Activated CD8-positive, alpha-beta T cell treated with anti-CD3 and anti-CD28 coated beads for 36 hours (primary cell): Measurements from ENCODE around the gene HSPB1. TPM values are rescaled to one million over a fixed set of nuclear protein-coding genes. Genes with fewer than 3 reads are reported as not detected.

Experiments
- ATAC-seq: fragments of 200-7000 bp; cut with Tn5 transposase; one replicate; pipeline ENCODE4 v1.10.0; 2021; ENCODE audit warnings: mild to moderate bottlenecking, moderate library complexity
- CTCF ChIA-PET: fragments of 350-600 bp; sonication (Branson Sonifier 250); formaldehyde crosslinking; loops from one replicate; lab custom pipeline; 2021; ENCODE audit warnings: antibody characterized with exemption; lab: Charles Lee
- POLR2A ChIA-PET: fragments of 350-600 bp; sonication (Branson Sonifier 250); formaldehyde crosslinking; loops from one replicate; lab custom pipeline; 2021; ENCODE audit warnings: antibody characterized with exemption; lab: Charles Lee
- DNase-seq: peaks from one replicate; pipeline ENCODE4 v3.0.0-alpha.2; 2020
- H3K27ac Mint-ChIP-seq: one replicate; pipeline ENCODE4 v1.8.0; 2021; ENCODE audit warnings: mild to moderate bottlenecking, mixed read lengths
- H3K27me3 Mint-ChIP-seq: one replicate; pipeline ENCODE4 v1.8.0; 2021; ENCODE audit warnings: mixed read lengths
- H3K36me3 Mint-ChIP-seq: one replicate; pipeline ENCODE4 v1.8.0; 2021; ENCODE audit warnings: low read depth, mixed read lengths
- H3K4me1 Mint-ChIP-seq: one replicate; pipeline ENCODE4 v1.8.0; 2021; ENCODE audit warnings: low read depth, mixed read lengths
- H3K4me3 Mint-ChIP-seq: one replicate; pipeline ENCODE4 v1.8.0; 2021; ENCODE audit warnings: mild to moderate bottlenecking, moderate library complexity, mixed read lengths
- H3K9me3 Mint-ChIP-seq: one replicate; pipeline ENCODE4 v1.8.0; 2021; ENCODE audit warnings: mixed read lengths
- intact Hi-C: fragments of 100-400 bp; cut with micrococcal nuclease; formaldehyde crosslinking; loops from one replicate; pipeline ENCODE4 v1.10.0; 2022
- total RNA-seq, 2 experiments: library from RNA; stranded (reverse); gene quantifications; one replicate each; pipeline ENCODE4 v1.2.3, GENCODE V29; 2021
- TF ChIP-seq, protein P1 (sequence below): fragments of 200-600 bp; IDR thresholded peaks from one replicate; pipeline ENCODE4 v1.8.0; 2022; ENCODE audit warnings: antibody characterized with exemption, mild to moderate bottlenecking

HSPB1 gene
- total RNA-seq, 2 experiments from 2014 or later = 104 to 109 TPM

DNA sequence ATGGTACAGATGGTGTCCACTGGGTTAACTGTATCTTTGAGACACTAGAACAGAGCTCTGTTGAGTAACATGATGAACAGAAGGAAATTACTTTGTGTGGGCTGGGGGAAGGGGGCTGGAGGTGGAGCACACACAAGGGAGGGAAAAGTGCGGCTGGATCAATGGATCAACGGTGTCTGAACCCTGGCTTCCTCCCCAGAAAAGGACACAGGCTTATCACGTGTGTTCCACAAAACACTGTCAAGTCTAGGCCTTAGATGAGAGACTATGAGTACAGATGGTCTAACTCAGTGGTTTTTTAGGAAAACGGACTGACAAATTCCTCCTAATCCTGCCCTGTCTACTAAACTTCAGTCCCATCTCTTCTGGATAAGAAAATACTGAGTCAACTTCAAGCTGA, 27.8 kb downstream of the HSPB1 start:
- intact Hi-C loops = no loop called here
- Mint-ChIP-seq H3K4me3 (no peak overlapping the region), H3K27ac (no peak overlapping the region), H3K4me1 (peaks cover 31% of the 10 kb centered on the region), H3K9me3 (no peaks in the 10 kb centered on the region), H3K27me3 (no peaks in the 10 kb centered on the region), H3K36me3 (peaks cover 43% of the 10 kb centered on the region)
- ATAC-seq = no peak
- DNase-seq = no peak
- CTCF ChIA-PET = interaction anchor here (1.0 to 1.6 kb wide), 2 partner anchors 13 to 23 kb away, joined by 3 read pairs; no protein-coding TSS in a partner anchor
- TF ChIP-seq, protein P1, sequence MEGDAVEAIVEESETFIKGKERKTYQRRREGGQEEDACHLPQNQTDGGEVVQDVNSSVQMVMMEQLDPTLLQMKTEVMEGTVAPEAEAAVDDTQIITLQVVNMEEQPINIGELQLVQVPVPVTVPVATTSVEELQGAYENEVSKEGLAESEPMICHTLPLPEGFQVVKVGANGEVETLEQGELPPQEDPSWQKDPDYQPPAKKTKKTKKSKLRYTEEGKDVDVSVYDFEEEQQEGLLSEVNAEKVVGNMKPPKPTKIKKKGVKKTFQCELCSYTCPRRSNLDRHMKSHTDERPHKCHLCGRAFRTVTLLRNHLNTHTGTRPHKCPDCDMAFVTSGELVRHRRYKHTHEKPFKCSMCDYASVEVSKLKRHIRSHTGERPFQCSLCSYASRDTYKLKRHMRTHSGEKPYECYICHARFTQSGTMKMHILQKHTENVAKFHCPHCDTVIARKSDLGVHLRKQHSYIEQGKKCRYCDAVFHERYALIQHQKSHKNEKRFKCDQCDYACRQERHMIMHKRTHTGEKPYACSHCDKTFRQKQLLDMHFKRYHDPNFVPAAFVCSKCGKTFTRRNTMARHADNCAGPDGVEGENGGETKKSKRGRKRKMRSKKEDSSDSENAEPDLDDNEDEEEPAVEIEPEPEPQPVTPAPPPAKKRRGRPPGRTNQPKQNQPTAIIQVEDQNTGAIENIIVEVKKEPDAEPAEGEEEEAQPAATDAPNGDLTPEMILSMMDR = no peak
- POLR2A ChIA-PET = interaction anchor here (1.1 to 1.3 kb wide), 2 partner anchors 9 to 20 kb away, joined by 4 to 8 read pairs; no protein-coding TSS in a partner anchor

DNA sequence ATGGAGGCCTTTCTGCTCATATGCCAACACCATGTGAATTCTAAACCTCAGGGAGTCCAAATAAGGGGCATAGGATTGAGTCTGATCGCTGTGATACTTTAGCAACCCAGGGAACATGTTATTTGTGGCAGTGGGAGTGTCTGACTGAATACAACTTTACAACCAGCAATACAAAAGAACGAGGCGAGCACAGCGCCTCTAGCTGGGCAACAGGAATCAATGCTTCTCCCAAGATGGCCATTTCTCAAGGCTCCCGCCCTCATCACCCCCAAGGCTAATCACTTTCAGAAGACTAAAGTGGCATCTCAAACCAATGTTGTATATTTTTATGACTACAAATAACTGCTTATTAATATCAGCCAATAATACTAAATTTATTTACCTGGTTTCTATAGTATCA, 28.2 kb downstream of the HSPB1 start:
- ChIA-PET CTCF (interaction anchor here (1.0 to 1.6 kb wide), 2 partner anchors 13 to 22 kb away, joined by 3 read pairs; no protein-coding TSS in a partner anchor), POLR2A (interaction anchor here (1.1 to 1.3 kb wide), 2 partner anchors 9 to 20 kb away, joined by 4 to 8 read pairs; no protein-coding TSS in a partner anchor)
- peaks cover 34% of the 10 kb centered on the region for H3K4me1 Mint-ChIP-seq
- DNase-seq (no peak), ATAC-seq (no peak)
- intact Hi-C loops = no loop called here
- no peak overlapping the region for H3K4me3 Mint-ChIP-seq
- no peaks in the 10 kb centered on the region for H3K27me3 Mint-ChIP-seq
- peaks cover 43% of the 10 kb centered on the region for H3K36me3 Mint-ChIP-seq
- TF ChIP-seq, protein P1 = no peak
- no peaks in the 10 kb centered on the region for H3K9me3 Mint-ChIP-seq
- H3K27ac Mint-ChIP-seq = no peak overlapping the region

DNA sequence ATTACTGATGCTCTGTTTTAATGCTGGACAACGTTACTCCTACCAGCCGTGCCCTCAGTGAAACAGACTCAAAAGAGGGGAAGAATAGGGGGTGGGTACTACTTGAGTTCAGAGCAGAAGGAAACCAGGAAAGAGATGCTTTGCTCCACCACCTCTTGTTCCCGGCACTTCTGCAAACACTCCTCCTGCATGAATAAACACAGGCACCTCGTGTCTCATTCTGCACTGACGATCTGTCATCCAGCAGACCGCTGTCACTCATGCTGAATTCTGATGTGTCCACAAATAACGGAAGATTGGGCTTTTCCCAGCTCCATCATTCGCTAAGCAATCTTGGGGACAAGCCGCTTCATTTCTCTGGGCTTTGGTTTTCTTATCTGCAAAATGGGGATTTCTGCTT, 29.6 kb downstream of the HSPB1 start:
- no peak for ATAC-seq
- Mint-ChIP-seq H3K36me3 (peaks cover 46% of the 10 kb centered on the region), H3K4me3 (no peak overlapping the region), H3K4me1 (peaks cover 45% of the 10 kb centered on the region), H3K27ac (peak overlapping the region; percentile 25), H3K27me3 (no peaks in the 10 kb centered on the region), H3K9me3 (no peaks in the 10 kb centered on the region)
- CTCF ChIA-PET = no interaction called here
- POLR2A ChIA-PET = interaction anchor here (0.9 kb wide), 1 partner anchor 9 kb away, joined by 3 read pairs; no protein-coding TSS in a partner anchor
- intact Hi-C loops = no loop called here
- TF ChIP-seq, protein P1 = no peak
- no peak for DNase-seq

DNA sequence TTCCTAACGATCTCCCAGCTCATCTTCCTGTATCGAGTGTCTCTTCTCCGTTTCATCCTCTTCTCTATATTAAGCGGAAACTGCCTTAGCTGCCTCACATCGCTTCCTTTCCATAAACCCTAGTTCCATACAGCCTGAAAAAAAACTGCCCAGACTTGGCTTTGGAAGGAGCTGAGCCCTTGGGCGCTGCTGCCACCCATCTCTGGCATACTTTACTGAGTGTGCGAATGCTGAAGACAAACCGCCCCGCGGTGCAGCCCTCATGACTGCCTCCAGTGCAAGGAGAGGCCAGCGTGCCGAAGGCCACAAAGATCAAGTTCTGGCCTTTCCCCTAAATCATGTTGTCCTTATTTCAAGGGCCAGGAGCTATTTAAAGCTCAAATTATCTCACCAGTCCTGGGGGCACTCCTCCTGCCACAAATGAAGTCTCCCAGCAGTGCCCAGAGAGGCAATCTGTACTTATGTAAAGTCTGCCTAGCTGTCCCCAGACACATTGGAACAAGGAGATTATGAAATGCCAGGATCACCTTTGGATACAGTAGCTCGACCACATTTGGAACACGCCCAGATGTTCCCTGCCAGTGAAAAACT, 31.1 kb downstream of the HSPB1 start:
- no peaks in the 10 kb centered on the region for H3K27me3 Mint-ChIP-seq
- ATAC-seq (no peak), DNase-seq (no peak)
- H3K4me3 Mint-ChIP-seq = no peak overlapping the region
- peaks cover 46% of the 10 kb centered on the region for H3K4me1 Mint-ChIP-seq
- H3K9me3 Mint-ChIP-seq = no peaks in the 10 kb centered on the region
- H3K36me3 Mint-ChIP-seq = peaks cover 46% of the 10 kb centered on the region
- CTCF ChIA-PET = interaction anchor here (0.8 to 1.9 kb wide), 2 partner anchors 20 to 26 kb away, joined by 3 to 5 read pairs; no protein-coding TSS in a partner anchor
- TF ChIP-seq, protein P1 = no peak
- POLR2A ChIA-PET = interaction anchor here (1.2 to 1.4 kb wide), 3 partner anchors 9 to 15 kb away, joined by 4 to 8 read pairs (median 6); no protein-coding TSS in a partner anchor
- intact Hi-C loops = no loop called here
- no peak overlapping the region for H3K27ac Mint-ChIP-seq
